Endothelial cell of umbilical vein (primary cell): ENCODE results near the gene XXYLT1. TPM values are rescaled to one million over a fixed set of nuclear protein-coding genes. Genes with fewer than 3 reads are reported as not detected.

Experiments
- BruUV-seq: library from RNA; stranded (reverse); fragments of 400-500 nt; replicated peaks from 2 replicates; lab custom pipeline; 2021; lab: Mats Ljungman, UMichigan
- CTCF ChIA-PET: fragments of 300-600, 350-600 bp; sonication (Branson Sonifier 250); formaldehyde crosslinking; loops from one replicate; lab custom pipeline; 2021; ENCODE audit warnings: antibody characterized with exemption, inconsistent platforms; lab: Charles Lee
- POLR2A ChIA-PET: fragments of 300-600, 350-600 bp; sonication (Branson Sonifier 250); formaldehyde crosslinking; loops from one replicate; lab custom pipeline; 2021; ENCODE audit warnings: antibody characterized with exemption, inconsistent platforms; lab: Charles Lee
- DNase-seq: peaks from one replicate; pipeline ENCODE4 v3.0.0-alpha.2; 2011; ENCODE audit warnings: low read depth, low spot score
- FAIRE-seq: peaks from 2 replicates; lab custom pipeline; 2011; peaks lifted over from hg19 to GRCh38; lab: Jason Lieb, UNC
- H2AFZ ChIP-seq: 2 replicates; pipeline ENCODE4 v1.6.0; 2012; ENCODE audit warnings: low read depth, low read length, control low read depth, inconsistent platforms
- H3K27ac ChIP-seq: 2 replicates; pipeline ENCODE4 v1.5.1; 2011; ENCODE audit warnings: low read depth, mild to moderate bottlenecking, control low read depth, low read length, moderate library complexity; ENCODE audit not compliant: insufficient read depth
- H3K27me3 ChIP-seq, 2 experiments: 2 replicates each; pipeline versions ENCODE4 v1.6.0 to v1.6.1; 2011; ENCODE audit warnings: low read length in 2 of 2, mixed read lengths in 1 of 2; ENCODE audit not compliant: control insufficient read depth in 2 of 2, insufficient read depth in 2 of 2
- H3K36me3 ChIP-seq, 2 experiments: 2 replicates in 1 of 2; 3 replicates in 1 of 2; pipeline ENCODE4 v1.5.1; 2011; ENCODE audit warnings: low read length in 2 of 2, mild to moderate bottlenecking in 1 of 2, moderate library complexity in 1 of 2; ENCODE audit not compliant: control insufficient read depth in 2 of 2, insufficient read depth in 2 of 2; ENCODE audit errors: extremely low read depth in 1 of 2
- H3K4me1 ChIP-seq: 3 replicates; pipeline ENCODE4 v1.5.1; 2011; ENCODE audit warnings: mild to moderate bottlenecking, low read length; ENCODE audit not compliant: control insufficient read depth, insufficient read depth; ENCODE audit errors: extremely low read depth
- H3K4me2 ChIP-seq: 2 replicates; pipeline ENCODE4 v1.6.1; 2011; ENCODE audit warnings: low read length, control low read depth, mixed read lengths; ENCODE audit not compliant: insufficient read depth
- H3K4me3 ChIP-seq, 3 experiments: fragments of 200-600 bp in 1 of 3; sonication (generic), shearing (Covaris generic) in 1 of 3; replicated peaks in 1 of 3; 2 replicates each; pipeline ENCODE4 v1.5.1; 2011 to 2016; ENCODE audit warnings: control low read depth in 3 of 3, low read length in 3 of 3, mild to moderate bottlenecking in 2 of 3, inconsistent platforms in 1 of 3, low read depth in 1 of 3, moderate library complexity in 1 of 3; ENCODE audit not compliant: insufficient read depth in 1 of 3
- H3K79me2 ChIP-seq: 2 replicates; pipeline ENCODE4 v1.6.0; 2012; ENCODE audit warnings: low read length, inconsistent platforms; ENCODE audit not compliant: control insufficient read depth, insufficient read depth
- H3K9ac ChIP-seq: replicated peaks from 2 replicates; pipeline ENCODE3; 2011; ENCODE audit warnings: low read length, control low read depth; ENCODE audit not compliant: insufficient read depth; ENCODE audit errors: extremely low read depth
- H3K9me1 ChIP-seq: replicated peaks from 3 replicates; pipeline ENCODE4 v1.6.0; 2011; ENCODE audit warnings: mild to moderate bottlenecking, low read length; ENCODE audit not compliant: control insufficient read depth, insufficient read depth; ENCODE audit errors: extremely low read depth
- H3K9me3 ChIP-seq: replicated peaks from 2 replicates; pipeline ENCODE4 v1.5.1; 2012; ENCODE audit warnings: low read length, inconsistent platforms; ENCODE audit not compliant: control insufficient read depth, insufficient read depth
- H4K20me1 ChIP-seq: replicated peaks from 2 replicates; pipeline ENCODE3; 2011; ENCODE audit warnings: mild to moderate bottlenecking, low read length; ENCODE audit not compliant: control insufficient read depth, insufficient read depth; ENCODE audit errors: extremely low read depth
- EZH2 ChIP-seq: IDR thresholded peaks from 2 replicates; pipeline ENCODE4 v1.6.1; 2012; ENCODE audit warnings: borderline replicate concordance, low read depth, mild to moderate bottlenecking, moderate library complexity, low read length, inconsistent platforms; ENCODE audit not compliant: severe bottlenecking
- FOS ChIP-seq: IDR thresholded peaks from 2 replicates; pipeline ENCODE4 v1.6.1; 2011; ENCODE audit warnings: mild to moderate bottlenecking, low read length, moderate library complexity, borderline replicate concordance; ENCODE audit not compliant: insufficient read depth
- GATA2 ChIP-seq: IDR thresholded peaks from 2 replicates; pipeline ENCODE4 v1.7.0; 2011; ENCODE audit warnings: low read depth, mild to moderate bottlenecking, moderate library complexity, mixed read lengths, low read length; ENCODE audit not compliant: insufficient read length, insufficient read depth
- JUN ChIP-seq: IDR thresholded peaks from 2 replicates; pipeline ENCODE4 v1.6.1; 2011; ENCODE audit warnings: borderline replicate concordance, low read depth; ENCODE audit not compliant: insufficient read length, insufficient read depth
- MAX ChIP-seq: IDR thresholded peaks from 2 replicates; pipeline ENCODE4 v1.6.1; 2011; ENCODE audit not compliant: insufficient read depth, insufficient read length
- MYC ChIP-seq: IDR thresholded peaks from one replicate; pipeline ENCODE4 v1.6.1; 2011; ENCODE audit warnings: mild to moderate bottlenecking, low read depth, low read length
- POLR2A ChIP-seq: IDR thresholded peaks from 2 replicates; pipeline ENCODE4 v1.6.1; 2012; ENCODE audit warnings: low read depth, mild to moderate bottlenecking, control low read depth, low read length
- POLR2AphosphoS5 ChIP-seq: IDR thresholded peaks from 2 replicates; pipeline ENCODE4 v1.6.1; 2012; ENCODE audit warnings: low read depth, mild to moderate bottlenecking, control low read depth, low read length, moderate library complexity; ENCODE audit not compliant: insufficient read depth
- dilution Hi-C: fragments of 300-500 bp; cut with MboI; formaldehyde crosslinking; loops from one replicate; pipeline ENCODE4 v1.15.0; 2019; ENCODE audit warnings: low sequenced_read_pairs; ENCODE audit not compliant: extremely low pct_ligation_motif_present
- intact Hi-C: fragments of 100-400 bp; cut with micrococcal nuclease; formaldehyde crosslinking; loops from one replicate; pipeline ENCODE4 v1.10.0; 2022
- polyA plus RNA-seq, 4 experiments: library from polyadenylated mRNA; depleted of rRNA in 3 of 4; stranded (reverse) in 3 of 4; unstranded in 1 of 4; fragments of >200 nt; gene quantifications; 2 replicates each; pipeline versions ENCODE4 v1.2.1 to v1.2.3, GENCODE V29; 2011 to 2012; ENCODE audit warnings: missing spikeins in 1 of 4
- total RNA-seq: library from RNA; stranded (reverse); gene quantifications from 2 replicates; pipeline ENCODE4 v1.2.3, GENCODE V29; 2021
- TF ChIP-seq, protein P1 (sequence below), 2 donors: IDR thresholded peaks; 1 replicate in 1 of 2; 2 replicates in 1 of 2; pipeline ENCODE4 v1.5.1; 2011; ENCODE audit warnings: low read length in 2 of 2, mild to moderate bottlenecking in 2 of 2, moderate library complexity in 2 of 2, control low read depth in 1 of 2, inconsistent platforms in 1 of 2, low read depth in 1 of 2; ENCODE audit not compliant: insufficient read depth in 1 of 2; ENCODE audit errors: extremely low read depth in 1 of 2

XXYLT1 gene
- total and polyA plus RNA-seq, 2 donors (not counting 3 experiments of a cell fraction or from before 2014, with no cell fraction given): 54.4 to 78.1 TPM

DNA sequence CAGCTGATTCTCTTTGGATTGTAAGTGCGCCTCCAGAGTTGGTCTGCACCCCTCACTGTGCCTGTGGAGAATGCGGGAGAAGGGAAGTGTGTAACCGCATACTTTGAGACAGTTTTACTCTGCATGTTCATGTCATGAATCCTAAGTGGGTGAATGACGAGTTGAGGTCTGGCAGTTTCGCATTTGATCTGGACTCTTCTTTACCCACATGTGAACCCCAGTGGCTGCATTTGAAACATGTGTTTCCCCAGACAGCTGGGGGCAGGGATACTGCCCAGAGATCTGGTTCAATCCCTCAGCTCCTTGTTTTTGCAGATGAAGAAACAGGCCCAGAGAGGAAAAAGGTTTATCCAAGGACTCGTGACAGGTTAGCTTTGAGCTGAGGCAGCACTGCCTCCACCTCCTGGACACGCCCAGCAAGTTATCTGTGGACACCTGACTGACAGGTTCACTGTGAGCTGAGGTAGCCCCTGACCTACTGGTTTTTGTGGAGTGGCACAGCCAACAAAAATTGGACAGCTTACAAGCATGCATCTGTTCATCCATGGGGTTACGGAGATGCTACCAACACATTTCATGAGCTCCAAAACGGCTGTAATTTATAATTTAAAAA is 207.3 kb downstream of the XXYLT1 start:
- no peak overlapping the region for H3K4me3 ChIP-seq
- intact Hi-C loops (no loop called here), dilution Hi-C loops (no loop called here)
- H4K20me1 ChIP-seq: no peaks in the 10 kb centered on the region
- H3K9me1 ChIP-seq: no peaks in the 10 kb centered on the region
- H3K36me3 ChIP-seq: no peaks in the 10 kb centered on the region
- no peak overlapping the region for H3K27ac ChIP-seq
- no peaks in the 10 kb centered on the region for H3K9me3 ChIP-seq
- H3K4me2 ChIP-seq: no peak overlapping the region
- no peaks in the 10 kb centered on the region for H3K27me3 ChIP-seq
- no peak overlapping the region for H3K9ac ChIP-seq
- POLR2A ChIA-PET: no interaction called here
- H2AFZ ChIP-seq: no peak overlapping the region
- H3K4me1 ChIP-seq: peaks cover 10% of the 10 kb centered on the region
- no peak for DNase-seq
- no TSS peak for BruUV-seq
- TF ChIP-seq POLR2AphosphoS5 (no peak), FOS (no peak), JUN (no peak), MYC (no peak), MAX (no peak), EZH2 (no peak), POLR2A (no peak), GATA2 (no peak)
- TF ChIP-seq, protein P1, sequence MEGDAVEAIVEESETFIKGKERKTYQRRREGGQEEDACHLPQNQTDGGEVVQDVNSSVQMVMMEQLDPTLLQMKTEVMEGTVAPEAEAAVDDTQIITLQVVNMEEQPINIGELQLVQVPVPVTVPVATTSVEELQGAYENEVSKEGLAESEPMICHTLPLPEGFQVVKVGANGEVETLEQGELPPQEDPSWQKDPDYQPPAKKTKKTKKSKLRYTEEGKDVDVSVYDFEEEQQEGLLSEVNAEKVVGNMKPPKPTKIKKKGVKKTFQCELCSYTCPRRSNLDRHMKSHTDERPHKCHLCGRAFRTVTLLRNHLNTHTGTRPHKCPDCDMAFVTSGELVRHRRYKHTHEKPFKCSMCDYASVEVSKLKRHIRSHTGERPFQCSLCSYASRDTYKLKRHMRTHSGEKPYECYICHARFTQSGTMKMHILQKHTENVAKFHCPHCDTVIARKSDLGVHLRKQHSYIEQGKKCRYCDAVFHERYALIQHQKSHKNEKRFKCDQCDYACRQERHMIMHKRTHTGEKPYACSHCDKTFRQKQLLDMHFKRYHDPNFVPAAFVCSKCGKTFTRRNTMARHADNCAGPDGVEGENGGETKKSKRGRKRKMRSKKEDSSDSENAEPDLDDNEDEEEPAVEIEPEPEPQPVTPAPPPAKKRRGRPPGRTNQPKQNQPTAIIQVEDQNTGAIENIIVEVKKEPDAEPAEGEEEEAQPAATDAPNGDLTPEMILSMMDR (IDR thresholded peaks at IDR 0.05; ENCODE audit: extremely low read depth in 1 of 2, insufficient read depth in 1 of 2, low read depth in 1 of 2, low read length in 2 of 2): no peak
- CTCF ChIA-PET: interaction anchor here (0.7 to 1.8 kb wide), 4 partner anchors 11 to 43 kb away, joined by 3 to 4 read pairs (median 3); no protein-coding TSS in a partner anchor
- H3K79me2 ChIP-seq: no peaks in the 10 kb centered on the region
- no peak for FAIRE-seq
